Tongue (tissue), 3 donors: ENCODE results near the gene MRPS24. TPM values are rescaled to one million over a fixed set of nuclear protein-coding genes. Genes with fewer than 3 reads are reported as not detected.
"Not testable (repeated sequence)": the region's sequence is repeated elsewhere in the genome, so short reads cannot be mapped to it uniquely, and the experiment has no call there.

ENCODE experiments used
- DNase-seq: peaks from one replicate; pipeline ENCODE4 v3.0.0-alpha.2; 2015
- small RNA-seq: library from RNA; depleted of rRNA; stranded (forward); fragments of <200 nt; gene quantifications from one replicate; pipeline ENCODE3, GENCODE V24; 2014; ENCODE audit warnings: low replicate concordance
- total RNA-seq: library from RNA; depleted of rRNA; stranded (reverse); fragments of >200 nt; gene quantifications from one replicate; pipeline ENCODE4 v1.2.3, GENCODE V29; 2014

MRPS24 gene
- total RNA-seq, 1 donor from 2014 or later: 47.5 TPM

DNA sequence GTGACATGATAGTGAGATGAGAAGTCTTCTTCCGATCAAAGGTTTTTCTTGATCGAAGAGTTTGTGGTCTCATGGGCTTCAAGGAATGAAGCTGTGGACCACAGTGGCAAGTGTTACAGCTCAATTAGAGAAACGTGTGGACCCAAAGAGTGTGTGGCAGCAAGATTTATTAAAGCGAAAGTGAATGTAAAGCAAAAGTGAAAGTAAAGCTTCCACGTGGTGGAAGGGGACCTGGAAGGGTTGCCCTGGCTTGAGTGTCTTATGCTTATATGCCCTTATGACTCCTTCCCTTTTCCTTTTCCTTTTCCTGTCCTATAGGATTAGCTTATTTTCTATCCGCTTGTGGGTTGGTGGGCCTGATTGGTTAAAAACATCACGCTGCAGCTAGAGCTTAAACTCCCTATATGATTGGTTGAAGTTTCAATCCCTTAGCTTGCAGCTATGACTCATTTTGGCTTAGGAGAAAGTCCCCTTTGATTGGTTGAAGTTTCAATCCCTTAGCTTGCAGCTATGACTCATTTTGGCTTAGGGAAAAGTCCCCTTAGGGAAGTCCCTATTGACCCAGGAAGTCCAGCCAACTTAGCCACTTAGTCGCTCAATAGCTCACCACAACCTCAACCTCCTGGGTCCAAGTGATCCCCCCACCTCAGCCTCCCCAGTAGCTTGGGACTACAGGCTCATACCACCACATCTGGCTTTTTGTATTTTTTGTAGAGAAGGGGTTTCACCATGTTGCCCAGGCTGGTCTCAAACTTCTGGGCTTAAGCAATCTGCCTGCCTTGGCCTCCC is 34.7 kb downstream of the MRPS24 start:
- DNase-seq: peak; percentile 7

DNA sequence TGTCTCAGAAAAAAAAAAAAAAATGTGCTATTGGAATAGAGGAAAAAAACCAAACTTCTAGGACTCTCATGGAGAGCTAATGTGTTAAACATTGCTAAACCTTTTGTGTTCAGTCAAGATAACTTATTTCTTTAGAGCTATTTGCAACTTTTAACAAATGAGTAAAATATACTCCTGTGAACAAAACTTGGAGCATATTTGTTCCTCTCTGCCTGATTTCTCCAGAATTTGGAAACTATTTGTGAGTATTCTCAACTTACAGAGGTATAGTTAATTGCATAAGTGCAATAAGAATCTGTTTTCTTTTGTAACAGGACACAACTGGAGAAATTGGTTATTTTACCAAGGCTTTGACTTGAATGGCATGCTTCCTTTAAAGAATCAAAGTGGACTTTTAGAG is 38.4 kb downstream of the MRPS24 start:
- DNase-seq: not testable (repeated sequence)

DNA sequence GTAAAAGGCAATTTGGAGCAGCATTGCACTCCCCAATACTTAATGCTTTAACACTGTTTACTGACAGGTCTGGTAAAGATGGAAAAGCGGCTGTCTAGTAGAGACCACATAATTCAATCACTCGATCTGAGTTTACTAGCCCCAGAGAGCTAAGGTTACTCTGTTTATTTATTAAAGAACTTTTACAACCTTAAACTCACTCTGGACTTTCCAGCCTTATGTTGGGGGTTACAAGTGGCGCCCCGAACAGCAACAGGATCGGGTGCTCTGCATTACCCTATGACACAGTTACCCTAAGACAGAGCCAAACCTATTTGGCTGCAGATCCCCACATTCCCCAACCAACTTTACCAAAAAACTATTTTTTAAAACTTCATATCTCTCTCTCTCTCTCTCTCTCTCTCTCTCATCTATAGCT is 43.9 kb downstream of the MRPS24 start:
- no peak for DNase-seq

DNA sequence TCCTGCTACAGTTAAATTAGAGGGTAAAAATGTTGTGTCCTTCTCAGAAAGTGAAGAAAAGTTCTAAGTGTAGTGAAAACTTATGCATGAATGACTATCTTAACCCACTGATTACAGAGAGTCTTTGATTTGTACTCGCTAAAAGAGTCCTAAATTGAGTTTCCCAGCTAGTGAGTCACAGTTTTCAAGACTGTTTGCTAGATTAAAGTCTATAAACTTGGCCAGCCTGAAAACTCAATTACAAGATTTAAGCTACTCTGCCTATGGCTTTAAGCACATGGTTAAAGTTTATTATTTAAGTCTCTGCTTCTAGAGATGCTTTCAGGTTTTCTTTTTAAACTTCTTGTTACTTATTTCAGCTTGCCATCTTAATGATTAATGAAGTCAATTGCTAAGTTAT is 44.4 kb downstream of the MRPS24 start:
- no peak for DNase-seq

DNA sequence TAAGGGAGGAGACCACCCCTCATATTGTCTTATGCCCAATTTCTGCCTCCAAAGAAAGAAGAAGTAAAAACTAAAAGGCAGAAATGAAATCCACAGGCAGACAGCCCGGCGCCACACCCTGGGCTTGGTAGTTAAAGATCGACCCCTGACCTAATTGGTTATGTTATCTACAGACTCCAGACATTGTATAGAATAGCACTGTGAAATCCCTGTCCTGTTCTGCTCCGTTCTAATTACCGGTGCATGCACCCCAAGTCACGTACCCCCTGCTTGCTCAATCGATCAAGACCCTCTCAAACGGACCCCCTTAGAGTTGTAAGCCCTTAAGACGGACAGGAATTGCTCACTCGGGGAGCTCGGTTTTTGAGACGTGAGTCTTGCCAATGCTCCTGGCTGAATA is 44.8 kb downstream of the MRPS24 start:
- DNase-seq: not testable (repeated sequence)

DNA sequence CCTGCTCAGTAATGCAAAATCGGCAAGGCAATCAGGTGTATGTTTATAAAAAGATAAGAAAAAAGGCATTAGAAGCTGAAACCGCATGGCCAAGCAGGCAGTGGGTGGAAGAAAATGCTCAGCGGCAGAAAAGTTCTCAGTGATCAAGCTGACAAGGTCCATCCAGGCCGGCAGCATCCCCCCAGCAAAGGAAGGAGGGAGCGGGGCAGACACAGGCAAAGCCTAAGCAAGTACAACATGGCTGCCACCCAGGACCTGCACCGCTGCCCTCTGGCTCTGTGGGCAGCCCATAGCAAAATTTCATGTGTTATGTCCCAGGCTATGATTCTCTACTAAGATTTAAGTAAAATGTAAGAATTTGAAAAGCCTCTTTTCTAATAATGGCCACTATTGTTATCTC is 45.4 kb downstream of the MRPS24 start:
- no peak for DNase-seq

DNA sequence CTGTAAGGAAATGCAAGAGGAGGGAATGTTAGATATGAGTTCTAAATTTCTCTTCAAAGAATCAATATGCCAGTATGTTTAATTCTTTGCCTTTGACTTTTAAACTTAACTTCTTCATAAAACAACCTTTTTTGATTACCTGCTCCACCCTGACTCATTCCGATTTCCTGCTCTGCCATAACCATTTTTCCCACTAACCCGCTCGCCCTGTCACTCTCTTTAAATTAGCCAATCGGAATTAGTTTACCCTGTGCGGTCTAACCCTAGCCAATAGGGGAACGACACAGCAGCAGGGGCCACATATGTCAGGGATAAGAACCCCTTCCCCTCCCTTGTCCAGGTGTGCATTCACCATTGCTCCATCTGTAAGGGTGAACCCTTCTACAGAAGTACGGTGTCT is 45.9 kb downstream of the MRPS24 start:
- not testable (repeated sequence) for DNase-seq

Small RNA genes within 50 kb of the gene (small RNA-seq; reads per million reads assigned to genes)
- 0.11 reads per million for gene MRPS24

Other genes with a start within 250 kb of the MRPS24 start
- gene COA1, start 140.0 kb downstream of the MRPS24 start, total RNA-seq: 53.2 TPM
- gene BLVRA, start 110.8 kb downstream of the MRPS24 start, total RNA-seq: 25.0 TPM
- 32.5 TPM for gene URGCP, start 37.1 kb upstream of the MRPS24 start, total RNA-seq
- gene UBE2D4, start 56.9 kb upstream of the MRPS24 start, total RNA-seq: 30.4 TPM
- gene SPDYE1, start 128.4 kb upstream of the MRPS24 start, total RNA-seq: not detected
- 75.1 TPM for gene DBNL, start 175.2 kb upstream of the MRPS24 start, total RNA-seq
- 433 TPM for gene PGAM2, start 196.1 kb upstream of the MRPS24 start, total RNA-seq
- 37.6 TPM for gene POLM, start 213.0 kb upstream of the MRPS24 start, total RNA-seq
- 51.1 TPM for gene AEBP1, start 234.8 kb upstream of the MRPS24 start, total RNA-seq